HG02852 (cell line): Measurements from ENCODE around the gene PLEKHG4B.
"Not testable (repeated sequence)": the region's sequence is repeated elsewhere in the genome, so short reads cannot be mapped to it uniquely, and the experiment has no call there.

Experiments used
- ATAC-seq: cut with Tn5 transposase; IDR thresholded peaks from one replicate; pipeline ENCODE4 v1.9.1; 2021; ENCODE audit warnings: mild to moderate bottlenecking, moderate library complexity; ENCODE audit not compliant: unreplicated experiment

The PLEKHG4B gene

DNA sequence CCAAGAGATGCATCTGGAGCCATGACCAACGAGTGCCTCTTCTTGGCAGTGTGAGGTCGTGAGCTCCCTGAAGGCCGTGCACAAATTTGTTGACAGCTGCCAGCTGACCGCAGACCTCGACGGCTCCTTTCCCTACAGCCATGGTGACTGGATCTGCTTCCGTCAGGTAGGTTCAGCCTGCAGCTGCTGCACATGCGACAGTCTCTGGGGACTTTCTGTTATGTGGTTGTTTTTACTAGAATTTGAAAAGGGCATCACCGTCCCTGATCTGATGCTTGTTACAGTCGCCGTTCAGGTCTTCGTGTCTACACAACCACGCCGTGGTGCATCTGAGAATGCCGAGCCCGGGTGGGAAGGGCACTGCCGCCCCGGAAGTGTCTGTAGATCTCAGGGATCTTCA, 62.9 kb downstream of the PLEKHG4B start:
- no peak for ATAC-seq

DNA sequence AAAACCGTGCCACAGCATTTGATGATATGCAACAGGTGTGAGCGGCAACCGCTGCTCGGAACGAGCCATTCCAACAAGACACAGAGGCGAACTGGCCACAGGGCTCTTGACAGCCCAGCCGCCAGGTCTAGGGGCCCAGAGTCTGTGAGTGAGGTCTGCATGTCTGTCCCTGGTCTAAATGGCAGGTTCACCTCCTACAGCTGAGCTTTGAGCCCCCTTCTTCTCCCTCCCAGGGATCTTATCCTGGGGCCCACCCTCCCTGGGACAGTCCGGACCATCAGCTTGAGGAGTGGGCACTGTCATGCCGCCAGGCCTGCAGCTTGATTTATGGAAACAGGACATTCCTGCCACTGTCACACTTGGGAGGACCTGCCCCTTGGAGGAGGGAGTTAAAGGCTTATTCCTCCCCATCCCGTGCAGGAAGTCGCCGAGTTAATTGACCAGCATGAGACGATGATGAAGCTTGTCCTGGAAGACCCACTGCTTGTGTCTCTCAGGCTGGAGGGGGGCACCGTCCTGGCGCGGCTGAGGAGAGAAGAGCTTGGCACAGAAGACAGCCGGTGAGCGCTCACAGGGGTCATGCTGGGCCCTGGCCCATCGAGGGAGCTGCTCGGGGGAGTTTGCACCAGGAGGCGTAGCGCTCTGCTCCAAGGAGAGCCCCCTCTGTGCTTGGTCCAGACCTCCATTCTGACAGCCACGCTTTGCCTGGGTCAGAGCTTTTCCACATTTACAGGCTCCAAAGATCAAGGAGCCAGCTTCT, 63.9 kb downstream of the PLEKHG4B start:
- ATAC-seq, result no peak

DNA sequence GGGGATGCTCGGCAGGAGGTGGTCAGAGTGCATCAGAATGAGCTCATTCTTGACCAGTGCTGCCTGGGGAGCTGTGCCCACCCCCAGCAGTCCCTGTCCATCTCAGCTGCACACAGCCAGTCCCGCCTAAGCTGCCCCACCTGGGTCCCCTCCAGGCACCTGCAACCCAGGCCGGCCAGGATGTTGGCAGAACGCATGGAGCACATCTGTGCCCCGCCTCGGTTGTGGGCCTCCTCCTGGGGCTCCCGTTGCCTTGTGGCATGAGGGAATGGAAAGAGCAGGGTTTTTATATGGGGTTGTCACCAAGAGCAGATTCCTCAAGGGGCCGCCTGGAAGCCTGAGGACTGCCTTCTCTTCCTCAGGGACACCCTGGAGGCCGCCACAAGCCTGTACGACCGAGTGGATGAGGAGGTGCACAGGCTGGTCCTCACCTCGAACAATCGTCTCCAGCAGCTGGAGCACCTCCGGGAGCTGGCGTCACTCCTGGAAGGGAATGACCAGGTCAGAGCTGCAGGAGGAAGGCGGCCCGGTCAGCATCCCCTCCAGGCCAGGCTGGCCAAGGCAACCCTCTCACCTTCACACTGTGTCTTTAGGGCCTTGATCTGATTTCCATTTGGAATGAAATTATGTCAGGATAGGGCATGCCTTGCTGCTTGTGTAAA, 64.6 kb downstream of the PLEKHG4B start:
- no peak for ATAC-seq

DNA sequence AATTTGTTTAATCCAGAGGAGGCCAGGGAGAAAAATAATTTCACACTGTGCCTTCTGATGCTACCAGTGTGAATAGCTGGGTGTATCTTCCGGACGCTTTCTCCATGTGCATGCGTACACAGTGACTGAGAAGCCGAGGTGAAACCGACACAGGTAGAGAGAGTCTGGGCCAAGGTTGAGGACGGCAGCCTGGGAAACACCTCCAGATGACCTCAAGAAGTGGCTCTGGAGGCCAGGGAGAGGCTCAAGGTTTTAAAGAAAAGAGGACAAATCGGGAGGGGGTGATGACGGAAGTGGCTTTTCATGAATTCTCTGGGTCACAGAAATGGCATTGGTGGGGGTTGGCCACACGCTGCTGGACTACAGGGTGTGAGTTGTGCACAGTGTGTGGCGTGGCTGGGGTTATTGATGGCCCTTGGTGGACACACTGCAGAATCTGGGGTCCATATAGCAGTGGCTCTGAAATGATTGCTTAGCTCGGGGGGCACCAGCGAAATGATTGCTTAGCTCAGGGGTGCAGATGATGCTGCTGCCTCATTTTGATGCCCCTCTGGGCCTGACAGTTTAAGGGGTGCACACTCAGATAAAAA, 65.3 kb downstream of the PLEKHG4B start:
- no peak for ATAC-seq

DNA sequence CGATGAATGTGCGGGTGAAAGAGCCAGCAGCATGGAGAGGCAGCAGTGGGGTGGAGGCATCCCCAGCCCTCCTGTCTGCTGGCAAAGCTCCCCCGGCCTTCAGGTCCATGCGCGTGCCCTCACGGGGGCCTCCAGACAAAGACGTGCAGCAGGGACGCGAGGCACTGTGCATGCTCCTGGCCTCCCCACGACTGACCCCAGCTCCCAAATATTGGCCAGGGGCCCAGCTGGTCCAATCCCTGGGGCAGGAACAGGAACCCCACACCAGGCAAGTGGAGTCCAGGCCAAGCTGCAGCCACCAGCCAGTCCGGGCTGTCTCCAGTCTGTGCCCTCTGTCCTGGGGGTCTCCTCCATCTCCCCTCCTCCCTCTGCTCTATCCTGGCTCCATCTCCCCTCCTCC, 65.8 kb downstream of the PLEKHG4B start:
- no peak for ATAC-seq

DNA sequence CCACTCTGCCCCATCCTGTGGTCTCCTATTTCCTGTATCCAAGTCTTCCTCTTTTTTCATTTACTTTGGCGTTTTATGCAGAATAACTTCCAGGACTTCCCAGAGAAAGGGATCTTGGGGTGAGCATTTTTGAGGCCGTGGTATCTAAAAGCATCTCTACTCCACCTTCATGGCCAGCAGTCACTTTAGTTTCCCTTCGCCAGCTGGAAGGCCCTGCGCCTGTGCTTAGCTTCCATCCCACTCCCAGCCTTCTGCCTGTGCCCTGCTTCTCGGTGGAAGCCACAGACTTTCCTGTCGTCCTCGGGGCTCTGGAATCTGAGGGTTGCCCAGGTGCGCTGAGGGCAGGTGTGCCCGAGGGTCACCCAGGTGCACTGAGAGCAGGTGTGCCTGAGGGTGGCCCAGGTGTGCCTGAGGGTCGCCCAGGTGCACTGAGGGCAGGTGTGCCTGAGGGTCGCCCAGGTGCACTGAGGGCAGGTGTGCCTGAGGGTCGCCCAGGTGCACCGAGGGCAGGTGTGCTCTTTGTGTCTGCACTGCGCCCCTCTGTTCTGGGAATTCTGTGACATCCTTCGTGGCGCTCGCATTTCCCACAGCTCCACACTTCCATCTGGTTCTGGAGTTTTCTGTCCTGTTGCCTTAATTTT, 67.0 kb downstream of the PLEKHG4B start:
- ATAC-seq, result no peak

DNA sequence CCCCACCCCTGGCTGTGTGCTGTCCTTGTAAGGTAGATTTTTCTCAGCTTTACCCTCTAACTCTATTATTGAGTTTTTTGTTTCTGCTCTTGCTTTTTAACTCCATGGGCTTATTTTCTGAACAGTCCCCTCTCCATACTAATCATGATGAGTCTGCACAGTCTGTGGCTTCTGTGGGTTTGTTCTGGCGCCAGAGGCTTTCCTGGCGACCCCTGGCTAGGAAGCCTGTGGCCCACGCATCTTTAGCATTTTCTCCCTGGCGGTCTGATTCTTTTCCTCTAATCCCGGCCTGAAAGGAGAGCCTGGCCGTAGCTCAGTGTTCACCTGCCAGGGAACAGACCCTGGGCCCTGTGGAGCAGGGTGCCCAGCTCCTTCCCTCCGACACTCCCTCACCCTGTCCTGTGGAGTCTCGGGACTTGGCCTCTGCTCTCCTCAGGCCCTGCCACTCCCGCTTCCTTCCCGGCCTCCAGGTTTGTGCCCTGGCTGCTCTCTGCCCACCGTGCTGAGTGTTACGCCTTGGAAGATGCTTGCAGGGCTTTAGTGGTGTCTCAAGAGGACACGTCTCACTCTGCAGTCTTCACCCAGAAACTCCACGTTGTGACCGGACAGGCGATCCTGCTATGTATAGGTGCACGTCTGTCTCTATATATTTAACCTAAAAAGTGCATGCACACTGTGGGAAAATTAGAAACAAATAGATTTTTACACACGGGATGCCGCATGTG, 67.6 kb downstream of the PLEKHG4B start:
- ATAC-seq, result no peak

DNA sequence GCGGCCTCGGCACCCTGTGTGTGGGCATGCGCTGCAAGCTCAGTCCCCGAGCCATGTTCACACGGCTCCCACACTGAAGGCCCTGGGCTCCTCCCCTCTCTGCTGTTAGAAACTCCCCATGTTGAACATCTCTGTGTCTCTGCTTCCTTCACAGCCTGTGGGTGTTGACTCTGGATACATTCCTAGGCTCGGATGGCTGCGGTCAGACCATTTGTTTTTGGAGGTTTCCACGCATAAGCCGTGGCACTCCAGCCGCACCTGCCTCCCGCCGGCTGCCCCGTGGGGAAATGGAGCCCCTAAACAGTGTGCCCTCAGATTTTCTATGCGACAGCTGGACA, 68.2 kb downstream of the PLEKHG4B start:
- ATAC-seq, result no peak

DNA sequence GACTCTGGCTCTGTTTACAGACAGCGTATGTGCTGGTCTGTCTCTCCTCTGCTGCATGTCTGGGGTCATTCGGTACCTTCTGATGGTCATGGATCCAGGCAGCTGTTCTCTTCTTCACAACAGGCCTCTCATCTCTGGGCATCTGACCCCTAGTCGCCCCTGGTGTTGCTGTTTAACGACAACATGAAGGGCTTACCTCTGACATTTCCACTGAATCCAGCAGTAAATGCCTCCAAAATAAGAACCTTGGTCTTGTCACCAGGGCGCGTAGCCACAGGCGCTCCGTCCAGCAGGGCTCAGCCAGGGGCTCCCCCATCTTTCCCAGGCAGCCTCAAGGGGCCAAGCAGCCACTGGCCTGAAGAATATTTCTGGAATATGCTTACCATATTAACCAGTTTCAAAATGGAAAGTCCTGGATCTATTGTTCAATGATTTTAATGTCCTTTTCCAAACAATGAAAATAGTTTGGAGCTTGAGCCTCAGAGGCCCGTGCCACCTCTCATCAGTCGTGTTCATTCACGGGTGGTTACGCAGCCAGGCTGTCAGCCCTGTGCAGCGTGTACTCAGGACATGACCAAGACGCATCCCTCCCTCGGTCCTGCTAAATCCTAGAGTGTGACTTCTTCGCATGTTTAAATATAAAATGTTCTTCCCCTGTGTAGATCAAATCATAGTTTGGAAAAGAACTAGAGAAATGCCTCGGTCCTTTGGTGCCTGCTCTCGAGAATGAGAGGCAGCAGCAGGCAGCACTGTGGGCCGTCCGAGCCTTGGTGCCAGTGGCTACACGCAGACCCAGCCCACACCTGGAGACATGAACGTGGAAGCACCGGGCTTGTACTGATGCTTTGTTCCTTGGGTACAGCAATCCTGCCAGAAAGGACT, 69.2 kb downstream of the PLEKHG4B start:
- ATAC-seq, result no peak

DNA sequence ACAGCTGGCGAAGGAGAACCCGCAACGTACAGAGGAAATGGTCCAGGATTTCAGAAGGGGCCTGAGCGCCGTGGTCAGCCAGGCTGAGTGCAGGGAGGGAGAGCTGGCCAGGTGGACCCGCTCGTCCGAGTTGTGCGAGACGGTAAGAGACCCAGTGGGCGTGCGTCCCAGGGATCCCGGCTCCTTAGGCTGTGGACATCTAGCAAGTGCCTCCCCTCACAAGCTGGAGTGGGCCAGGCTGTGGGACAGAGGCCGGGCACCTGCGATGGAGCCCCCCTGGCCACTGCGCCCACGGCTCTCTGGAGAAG, 69.8 kb downstream of the PLEKHG4B start:
- ATAC-seq, result no peak

DNA sequence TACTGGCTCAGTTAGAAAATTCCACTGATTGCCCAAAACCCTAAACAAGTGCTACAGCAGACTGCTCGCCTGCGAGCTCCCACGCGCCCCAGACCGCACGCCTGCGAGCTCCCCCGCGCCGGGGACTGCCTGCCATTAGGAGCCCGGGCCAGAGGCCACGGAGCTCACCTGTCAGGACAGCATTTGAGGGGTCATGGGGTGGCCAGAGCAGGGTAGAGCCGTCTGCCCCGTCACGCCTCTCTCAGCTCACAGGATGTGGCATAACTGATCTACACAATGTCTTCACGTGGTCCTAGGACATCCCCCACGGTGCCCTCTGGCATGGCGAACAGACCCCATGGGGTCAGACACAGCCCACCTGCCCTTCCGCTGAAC, 70.2 kb downstream of the PLEKHG4B start:
- no peak for ATAC-seq

DNA sequence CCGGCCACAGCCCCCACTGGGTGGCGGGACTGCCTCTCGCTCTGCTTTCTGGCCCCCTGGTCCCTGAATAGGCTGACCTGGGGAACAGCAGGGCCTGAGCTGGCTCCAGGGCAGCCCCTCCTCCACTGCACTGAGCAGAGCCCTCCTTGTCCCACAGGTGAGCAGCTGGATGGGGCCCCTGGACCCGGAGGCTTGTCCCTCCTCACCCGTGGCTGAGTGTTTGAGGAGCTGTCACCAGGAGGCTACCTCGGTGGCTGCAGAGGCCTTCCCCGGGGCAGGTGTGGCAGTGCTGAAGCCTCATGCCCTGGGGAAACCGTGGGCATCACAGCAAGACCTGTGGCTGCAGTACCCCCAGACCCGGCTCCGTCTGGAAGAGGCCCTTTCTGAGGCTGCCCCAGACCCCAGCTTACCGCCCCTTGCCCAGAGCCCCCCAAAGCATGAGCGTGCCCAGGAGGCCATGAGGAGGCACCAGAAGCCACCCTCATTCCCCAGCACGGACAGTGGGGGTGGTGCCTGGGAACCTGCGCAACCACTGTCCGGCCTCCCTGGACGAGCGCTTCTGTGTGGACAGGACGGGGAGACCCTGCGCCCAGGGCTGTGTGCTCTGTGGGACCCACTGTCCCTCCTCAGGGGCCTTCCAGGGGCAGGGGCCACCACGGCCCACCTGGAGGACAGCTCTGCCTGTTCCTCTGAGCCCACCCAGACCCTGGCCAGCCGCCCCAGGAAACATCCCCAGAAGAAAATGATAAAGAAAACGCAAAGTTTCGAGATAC, 70.8 kb downstream of the PLEKHG4B start:
- ATAC-seq, result no peak

DNA sequence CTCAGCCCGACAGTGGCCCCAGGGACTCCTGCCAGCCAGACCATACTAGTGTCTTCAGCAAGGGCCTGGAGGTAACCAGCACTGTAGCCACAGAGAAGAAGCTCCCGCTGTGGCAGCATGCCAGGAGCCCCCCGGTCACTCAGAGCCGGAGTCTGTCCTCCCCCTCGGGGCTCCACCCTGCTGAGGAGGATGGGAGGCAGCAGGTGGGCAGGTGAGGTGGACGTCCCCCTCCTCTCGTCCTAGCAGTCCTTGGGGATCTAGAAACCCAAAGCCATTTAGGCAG, 71.3 kb downstream of the PLEKHG4B start:
- ATAC-seq, result no peak

DNA sequence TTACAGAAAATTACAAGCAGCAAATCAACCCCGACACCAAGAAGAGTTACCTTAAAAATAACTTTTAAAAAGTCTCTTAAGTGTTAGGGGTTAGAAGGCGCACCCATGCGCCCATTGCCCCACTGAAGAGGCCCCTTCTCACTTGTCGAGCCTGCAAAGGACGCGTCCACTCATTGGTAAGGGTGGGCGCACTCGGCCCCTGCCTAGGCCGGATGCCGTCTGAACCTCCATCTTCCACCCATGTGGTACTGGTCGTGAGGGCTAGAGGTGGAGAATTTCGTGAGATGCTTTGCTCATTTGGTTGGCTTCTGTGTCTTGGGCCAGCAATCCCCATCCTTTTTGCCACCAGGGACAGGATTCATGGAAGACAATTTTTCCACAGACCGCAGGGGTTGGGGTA, 71.9 kb downstream of the PLEKHG4B start:
- no peak for ATAC-seq

DNA sequence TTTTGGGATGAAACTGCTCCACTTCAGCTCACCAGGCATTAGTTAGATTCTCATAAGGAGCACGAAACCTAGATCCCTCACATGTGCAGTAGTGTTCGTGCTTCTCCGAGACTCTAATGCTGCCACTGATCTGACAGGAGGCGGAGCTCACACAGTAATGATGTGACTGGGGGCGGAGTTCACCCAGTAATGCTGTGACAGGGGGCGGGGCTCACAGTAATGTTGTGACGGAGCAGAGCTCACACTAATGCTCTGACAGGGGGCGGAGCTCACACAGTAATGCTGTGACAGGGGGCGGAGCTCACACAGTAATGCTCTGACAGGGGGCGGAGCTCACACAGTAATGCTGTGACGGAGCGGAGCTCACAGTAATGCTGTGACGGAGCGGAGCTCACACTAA, 72.3 kb downstream of the PLEKHG4B start:
- ATAC-seq, result no peak

DNA sequence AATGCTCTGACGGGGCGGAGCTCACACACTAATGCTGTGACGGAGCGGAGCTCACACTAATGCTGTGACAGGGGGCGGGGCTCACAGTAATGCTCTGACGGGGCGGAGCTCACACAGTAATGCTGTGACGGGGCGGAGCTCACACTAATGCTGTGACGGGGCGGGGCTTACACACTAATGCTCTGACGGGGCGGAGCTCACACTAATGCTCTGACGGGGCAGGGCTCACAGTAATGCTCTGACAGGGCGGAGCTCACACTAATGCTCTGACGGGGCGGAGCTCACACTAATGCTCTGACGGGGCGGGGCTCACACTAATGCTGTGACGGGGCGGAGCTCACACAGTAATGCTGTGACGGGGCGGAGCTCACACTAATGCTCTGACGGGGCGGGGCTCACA, 72.8 kb downstream of the PLEKHG4B start:
- not testable (repeated sequence) for ATAC-seq

DNA sequence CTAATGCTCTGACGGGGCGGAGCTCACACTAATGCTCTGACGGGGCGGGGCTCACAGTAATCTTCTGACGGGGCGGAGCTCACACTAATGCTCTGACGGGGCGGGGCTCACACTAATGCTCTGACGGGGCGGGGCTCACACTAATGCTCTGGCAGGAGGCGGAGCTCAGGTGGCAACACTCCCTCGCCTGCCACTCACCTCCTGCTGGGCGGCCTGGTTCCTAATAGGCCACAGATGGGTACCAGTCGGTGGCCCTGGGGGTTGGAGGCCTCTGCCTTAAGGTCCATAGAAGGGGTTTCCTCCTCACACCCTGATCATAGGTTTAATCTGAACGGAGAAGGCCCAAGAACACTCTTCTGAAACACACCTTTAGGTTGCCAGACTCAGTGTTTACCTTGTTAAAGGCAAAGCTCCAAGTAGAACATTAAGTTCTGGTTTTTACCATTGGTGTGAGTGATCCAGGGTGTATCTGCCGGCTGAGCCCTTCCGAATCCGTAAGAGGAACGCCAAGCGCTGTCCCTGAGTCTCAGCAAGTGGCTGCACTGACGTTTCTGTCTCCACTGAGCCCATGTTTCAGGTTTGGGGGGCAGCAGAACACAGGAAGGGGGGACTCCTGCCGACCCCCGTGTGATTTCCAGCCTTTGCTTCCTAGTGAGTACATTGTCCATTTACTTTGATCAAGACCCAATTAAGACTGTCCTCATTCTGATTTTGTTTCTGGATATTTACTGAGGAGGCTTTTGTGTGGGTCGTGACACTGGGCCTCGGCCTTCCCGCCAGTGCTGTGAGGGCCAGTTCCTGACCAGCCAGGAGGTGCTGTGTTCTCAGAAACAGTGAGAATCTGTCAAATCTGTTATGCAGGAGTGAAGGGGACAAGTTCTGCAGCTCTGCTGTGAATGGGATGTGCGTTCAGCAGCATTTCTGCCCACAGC, 74.7 kb downstream of the PLEKHG4B start:
- ATAC-seq, result no peak

DNA sequence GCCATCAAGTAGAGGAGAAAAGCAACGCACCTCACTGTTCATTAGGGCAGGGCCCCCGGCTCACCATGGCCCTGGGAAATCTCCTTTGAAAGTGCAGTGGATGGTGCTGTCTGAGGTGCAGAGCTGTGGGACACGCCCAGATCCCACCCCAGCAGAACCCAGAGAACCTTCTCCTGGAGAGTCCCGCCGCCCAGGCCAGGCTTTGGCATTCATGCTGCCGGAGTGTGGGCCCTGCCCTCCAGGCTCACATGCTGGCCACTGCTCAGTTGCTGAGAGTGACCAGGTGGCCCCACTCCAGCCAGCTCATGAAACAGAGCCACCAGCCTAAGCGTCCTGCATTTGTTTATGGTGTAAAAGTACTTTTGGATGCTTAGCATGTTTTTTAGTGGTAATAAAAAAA, 75.5 kb downstream of the PLEKHG4B start:
- no peak for ATAC-seq
